Activated CD8-positive, alpha-beta T cell treated with anti-CD3 and anti-CD28 coated beads for 36 hours (primary cell): Measurements from ENCODE around the gene ARHGAP31. TPM values are rescaled to one million over a fixed set of nuclear protein-coding genes. Genes with fewer than 3 reads are reported as not detected.

Experiments
- ATAC-seq: fragments of 200-7000 bp; cut with Tn5 transposase; one replicate; pipeline ENCODE4 v1.10.0; 2021; ENCODE audit warnings: mild to moderate bottlenecking, moderate library complexity
- CTCF ChIA-PET: fragments of 350-600 bp; sonication (Branson Sonifier 250); formaldehyde crosslinking; loops from one replicate; lab custom pipeline; 2021; ENCODE audit warnings: antibody characterized with exemption; lab: Charles Lee
- POLR2A ChIA-PET: fragments of 350-600 bp; sonication (Branson Sonifier 250); formaldehyde crosslinking; loops from one replicate; lab custom pipeline; 2021; ENCODE audit warnings: antibody characterized with exemption; lab: Charles Lee
- DNase-seq: peaks from one replicate; pipeline ENCODE4 v3.0.0-alpha.2; 2020
- H3K27ac Mint-ChIP-seq: one replicate; pipeline ENCODE4 v1.8.0; 2021; ENCODE audit warnings: mild to moderate bottlenecking, mixed read lengths
- H3K27me3 Mint-ChIP-seq: one replicate; pipeline ENCODE4 v1.8.0; 2021; ENCODE audit warnings: mixed read lengths
- H3K36me3 Mint-ChIP-seq: one replicate; pipeline ENCODE4 v1.8.0; 2021; ENCODE audit warnings: low read depth, mixed read lengths
- H3K4me1 Mint-ChIP-seq: one replicate; pipeline ENCODE4 v1.8.0; 2021; ENCODE audit warnings: low read depth, mixed read lengths
- H3K4me3 Mint-ChIP-seq: one replicate; pipeline ENCODE4 v1.8.0; 2021; ENCODE audit warnings: mild to moderate bottlenecking, moderate library complexity, mixed read lengths
- H3K9me3 Mint-ChIP-seq: one replicate; pipeline ENCODE4 v1.8.0; 2021; ENCODE audit warnings: mixed read lengths
- intact Hi-C: fragments of 100-400 bp; cut with micrococcal nuclease; formaldehyde crosslinking; loops from one replicate; pipeline ENCODE4 v1.10.0; 2022
- total RNA-seq, 2 experiments: library from RNA; stranded (reverse); gene quantifications; one replicate each; pipeline ENCODE4 v1.2.3, GENCODE V29; 2021
- TF ChIP-seq, protein P1 (sequence below): fragments of 200-600 bp; IDR thresholded peaks from one replicate; pipeline ENCODE4 v1.8.0; 2022; ENCODE audit warnings: antibody characterized with exemption, mild to moderate bottlenecking

The ARHGAP31 gene
- total RNA-seq, 2 experiments from 2014 or later: 6.6 to 8.0 TPM

DNA sequence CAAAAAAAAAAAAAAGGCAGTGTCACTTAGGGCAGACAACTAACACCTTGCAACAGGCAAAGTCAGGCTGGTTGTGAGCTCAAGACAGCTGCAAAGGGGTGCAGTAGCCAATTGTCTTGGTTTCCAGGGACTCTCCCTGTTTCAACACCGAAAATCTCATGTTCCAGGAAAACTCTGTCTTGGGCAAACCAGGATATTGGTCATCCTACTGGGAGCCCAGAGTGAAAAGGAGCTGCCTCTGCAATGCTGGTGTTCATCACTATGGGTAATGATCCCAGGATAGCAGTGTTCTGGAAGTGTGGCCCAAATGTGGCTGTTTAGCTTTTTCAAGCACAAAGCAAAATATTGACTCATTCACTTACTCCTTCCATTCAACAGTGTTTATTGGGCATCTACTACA lies 82.6 kb downstream of the ARHGAP31 start:
- POLR2A ChIA-PET: no interaction called here
- H3K36me3 Mint-ChIP-seq: peaks cover 2% of the 10 kb centered on the region
- TF ChIP-seq, protein P1, sequence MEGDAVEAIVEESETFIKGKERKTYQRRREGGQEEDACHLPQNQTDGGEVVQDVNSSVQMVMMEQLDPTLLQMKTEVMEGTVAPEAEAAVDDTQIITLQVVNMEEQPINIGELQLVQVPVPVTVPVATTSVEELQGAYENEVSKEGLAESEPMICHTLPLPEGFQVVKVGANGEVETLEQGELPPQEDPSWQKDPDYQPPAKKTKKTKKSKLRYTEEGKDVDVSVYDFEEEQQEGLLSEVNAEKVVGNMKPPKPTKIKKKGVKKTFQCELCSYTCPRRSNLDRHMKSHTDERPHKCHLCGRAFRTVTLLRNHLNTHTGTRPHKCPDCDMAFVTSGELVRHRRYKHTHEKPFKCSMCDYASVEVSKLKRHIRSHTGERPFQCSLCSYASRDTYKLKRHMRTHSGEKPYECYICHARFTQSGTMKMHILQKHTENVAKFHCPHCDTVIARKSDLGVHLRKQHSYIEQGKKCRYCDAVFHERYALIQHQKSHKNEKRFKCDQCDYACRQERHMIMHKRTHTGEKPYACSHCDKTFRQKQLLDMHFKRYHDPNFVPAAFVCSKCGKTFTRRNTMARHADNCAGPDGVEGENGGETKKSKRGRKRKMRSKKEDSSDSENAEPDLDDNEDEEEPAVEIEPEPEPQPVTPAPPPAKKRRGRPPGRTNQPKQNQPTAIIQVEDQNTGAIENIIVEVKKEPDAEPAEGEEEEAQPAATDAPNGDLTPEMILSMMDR: no peak
- DNase-seq (no peak), ATAC-seq (no peak)
- intact Hi-C loops: no loop called here
- H3K27ac Mint-ChIP-seq: no peak overlapping the region
- CTCF ChIA-PET: no interaction called here
- no peaks in the 10 kb centered on the region for H3K9me3 Mint-ChIP-seq
- no peak overlapping the region for H3K4me3 Mint-ChIP-seq
- peaks cover 2% of the 10 kb centered on the region for H3K4me1 Mint-ChIP-seq
- H3K27me3 Mint-ChIP-seq: no peaks in the 10 kb centered on the region

DNA sequence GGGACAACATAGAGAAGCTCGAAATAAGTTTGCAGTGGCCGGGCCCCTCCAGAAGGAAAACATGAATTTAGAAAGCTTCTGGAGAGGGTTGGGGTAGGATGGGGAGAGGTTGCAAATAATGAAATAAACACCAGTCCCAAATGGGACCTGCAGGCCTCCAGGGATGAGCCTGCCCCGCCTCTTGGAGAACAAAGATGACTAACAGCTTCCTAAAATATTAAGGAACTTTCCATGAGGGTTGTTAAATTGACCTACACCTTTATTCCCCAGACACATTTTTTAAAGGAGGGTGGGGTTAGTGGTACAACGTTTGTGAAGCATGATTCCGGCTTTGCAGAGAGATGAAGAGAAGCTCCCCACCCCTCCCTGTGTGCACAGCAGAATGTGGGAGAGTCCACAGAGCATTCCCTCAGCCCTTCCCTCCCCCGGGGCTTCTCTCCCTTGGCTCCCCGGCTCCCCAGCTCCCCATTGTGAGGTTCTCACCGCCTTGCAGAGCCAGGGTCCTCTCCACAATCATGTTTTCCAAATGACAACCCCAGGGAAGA lies 84.1 kb downstream of the ARHGAP31 start:
- POLR2A ChIA-PET: interaction anchor here (0.9 kb wide), 1 partner anchor 104 kb away, joined by 3 read pairs; no protein-coding TSS in a partner anchor
- Mint-ChIP-seq H3K4me1 (peaks cover 2% of the 10 kb centered on the region), H3K27me3 (no peaks in the 10 kb centered on the region), H3K9me3 (no peaks in the 10 kb centered on the region), H3K36me3 (peaks cover 2% of the 10 kb centered on the region), H3K27ac (no peak overlapping the region), H3K4me3 (no peak overlapping the region)
- no peak for DNase-seq
- CTCF ChIA-PET: no interaction called here
- intact Hi-C loops: no loop called here
- ATAC-seq: no peak
- TF ChIP-seq, protein P1: no peak

DNA sequence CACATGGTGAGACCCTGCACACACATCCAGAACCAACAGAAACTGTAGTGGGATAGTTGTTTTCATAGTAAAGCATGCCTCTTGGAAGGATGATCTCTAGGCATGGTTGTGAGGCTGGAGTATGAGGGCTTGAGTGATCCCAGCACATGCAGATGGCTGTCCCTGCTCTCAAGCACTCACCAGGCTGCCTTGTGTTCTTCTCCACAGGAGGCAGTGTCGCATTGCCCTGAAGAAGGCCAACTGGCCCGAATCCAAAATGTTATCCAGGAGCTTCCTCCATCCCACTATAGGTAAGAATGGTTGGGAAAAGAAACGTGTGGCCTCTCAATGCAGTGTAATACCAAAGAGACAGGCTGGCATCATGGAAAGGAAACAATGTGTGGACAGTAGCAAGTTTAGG lies 86.5 kb downstream of the ARHGAP31 start:
- Mint-ChIP-seq H3K27me3 (no peaks in the 10 kb centered on the region), H3K36me3 (peaks cover 6% of the 10 kb centered on the region), H3K4me3 (no peak overlapping the region), H3K27ac (no peak overlapping the region), H3K9me3 (no peaks in the 10 kb centered on the region), H3K4me1 (no peaks in the 10 kb centered on the region)
- ChIA-PET CTCF (no interaction called here), POLR2A (no interaction called here)
- intact Hi-C loops: no loop called here
- no peak for ATAC-seq
- no peak for DNase-seq
- TF ChIP-seq, protein P1: no peak

DNA sequence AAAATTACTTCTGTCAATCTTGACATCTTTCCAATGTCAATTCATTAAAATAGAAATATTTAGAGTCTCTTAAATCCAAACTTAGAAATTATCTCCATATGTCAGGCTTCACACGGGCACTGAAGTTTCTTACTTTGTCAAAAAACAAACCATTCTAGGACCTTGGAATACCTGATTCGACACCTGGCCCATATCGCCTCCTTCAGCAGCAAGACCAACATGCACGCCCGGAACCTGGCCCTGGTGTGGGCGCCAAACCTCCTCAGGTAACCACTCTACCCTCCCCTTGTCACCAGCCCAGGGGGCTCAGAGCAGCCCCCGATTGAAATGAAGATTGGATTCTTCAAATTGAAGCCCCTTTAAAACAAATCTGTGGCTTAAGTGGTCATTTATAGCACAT lies 88.0 kb downstream of the ARHGAP31 start:
- TF ChIP-seq, protein P1: no peak
- ATAC-seq (no peak), DNase-seq (no peak)
- H3K9me3 Mint-ChIP-seq: no peaks in the 10 kb centered on the region
- no peak overlapping the region for H3K4me3 Mint-ChIP-seq
- POLR2A ChIA-PET: no interaction called here
- CTCF ChIA-PET: no interaction called here
- H3K36me3 Mint-ChIP-seq: peaks cover 4% of the 10 kb centered on the region
- intact Hi-C loops: no loop called here
- H3K27me3 Mint-ChIP-seq: no peaks in the 10 kb centered on the region
- H3K27ac Mint-ChIP-seq: no peak overlapping the region
- H3K4me1 Mint-ChIP-seq: no peaks in the 10 kb centered on the region

DNA sequence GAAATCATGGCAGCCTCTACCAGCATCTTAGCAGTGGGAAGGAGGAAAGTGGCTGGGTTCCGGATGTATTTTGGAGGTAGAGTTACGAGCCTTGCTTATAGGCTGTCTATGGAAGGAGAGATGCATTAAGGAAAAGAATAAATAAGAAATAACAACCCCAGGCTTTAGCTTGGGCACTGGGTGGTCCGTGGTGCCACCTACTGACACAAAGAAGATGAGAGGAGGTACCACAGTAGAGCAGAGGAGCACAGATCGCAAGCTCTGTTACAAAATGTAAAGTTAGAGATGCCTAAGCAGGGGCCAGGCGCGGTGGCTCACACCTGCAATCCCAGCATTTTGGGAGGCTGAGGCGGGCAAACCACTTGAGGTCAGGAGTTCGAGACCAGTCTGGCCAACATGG lies 94.4 kb downstream of the ARHGAP31 start:
- no peak for ATAC-seq
- TF ChIP-seq, protein P1: no peak
- CTCF ChIA-PET: interaction anchor here (1.0 kb wide), 1 partner anchor 148 kb away, joined by 4 read pairs; the partner anchor contains the start of gene B4GALT4
- Mint-ChIP-seq H3K4me1 (no peaks in the 10 kb centered on the region), H3K36me3 (peaks cover 13% of the 10 kb centered on the region), H3K9me3 (no peaks in the 10 kb centered on the region), H3K27ac (no peak overlapping the region), H3K27me3 (no peaks in the 10 kb centered on the region), H3K4me3 (no peak overlapping the region)
- intact Hi-C loops: no loop called here
- POLR2A ChIA-PET: no interaction called here
- DNase-seq: no peak
